ENCODE data around the gene PHF12.

PHF12 gene

GRCh38 chr17:28920201-28920600 lies 31.1 kb downstream of the PHF12 start:
- Histone ChIP-seq H3K9ac (no peak overlapping the region; a peak in 2 of 22 replicates), H3K4me2 (no peak overlapping the region), H4K20me1 (peaks cover 11 to 80% (median 24%) of the 10 kb centered on the region in 11 experiments; a peak in 17 of 22 replicates), H3K4me3 (no peak overlapping the region), H3K36me3 (peaks cover 92 to 100% (median 100%) of the 10 kb centered on the region in 11 experiments), H3K9me3 (replicated peaks in 1 of 11) (no peaks in the 10 kb centered on the region), H3K4me1 (peaks cover 2 to 55% (median 20%) of the 10 kb centered on the region in 10 experiments; a peak in 19 of 20 replicates), H3K27ac (peak overlapping the region in 2 of 11 experiments; percentile 4 to 29; a peak in 2 of 22 replicates), H3K27me3 (no peaks in the 10 kb centered on the region)
- no peak for TF ChIP-seq Cebpa-rat (IDR thresholded peaks at IDR 0.05)

GRCh38 chr17:28918295-28918694 lies 33.0 kb downstream of the PHF12 start:
- Histone ChIP-seq H3K4me2 (peak overlapping the region in 2 of 11 experiments; percentile 49 to 69; a peak in 4 of 22 replicates), H4K20me1 (peaks cover 11 to 72% (median 27%) of the 10 kb centered on the region in 11 experiments; a peak in 17 of 22 replicates), H3K4me3 (no peak overlapping the region), H3K27ac (peak overlapping the region in 4 of 11 experiments; percentile 3 to 51 (median 29); a peak in 5 of 22 replicates), H3K9me3 (replicated peaks in 1 of 11) (no peaks in the 10 kb centered on the region), H3K36me3 (peaks cover 94 to 100% (median 100%) of the 10 kb centered on the region in 11 experiments), H3K9ac (peak overlapping the region in 3 of 11 experiments; percentile 17 to 70 (median 46); a peak in 5 of 22 replicates), H3K4me1 (peaks cover 0 to 36% (median under 1%) of the 10 kb centered on the region in 10 experiments; a peak in 9 of 20 replicates), H3K27me3 (no peaks in the 10 kb centered on the region)
- TF ChIP-seq Cebpa-rat (IDR thresholded peaks at IDR 0.05), result no peak

GRCh38 chr17:28917465-28917864 lies 33.9 kb downstream of the PHF12 start:
- peak overlapping the region in 6 of 11 experiments; percentile 1 to 70 (median 18); a peak in 6 of 22 replicates for H3K9ac ChIP-seq
- no peak overlapping the region for H3K4me3 ChIP-seq
- peaks cover 0 to 33% (median 0%) of the 10 kb centered on the region in 10 experiments; a peak in 7 of 20 replicates for H3K4me1 ChIP-seq
- TF ChIP-seq Cebpa-rat (IDR thresholded peaks at IDR 0.05), result no peak
- H3K4me2 ChIP-seq, result peak overlapping the region in 2 of 11 experiments; percentile 49 to 69; a peak in 4 of 22 replicates
- peaks cover 94 to 100% (median 100%) of the 10 kb centered on the region in 11 experiments for H3K36me3 ChIP-seq
- H4K20me1 ChIP-seq, result peaks cover 11 to 72% (median 30%) of the 10 kb centered on the region in 11 experiments; a peak in 18 of 22 replicates
- H3K9me3 ChIP-seq (replicated peaks in 1 of 11), result no peaks in the 10 kb centered on the region
- no peaks in the 10 kb centered on the region for H3K27me3 ChIP-seq
- peak overlapping the region in 9 of 11 experiments; percentile 0 to 51 (median 14); a peak in 10 of 22 replicates for H3K27ac ChIP-seq

GRCh38 chr17:28917029-28917428 lies 34.3 kb downstream of the PHF12 start:
- Histone ChIP-seq H3K4me2 (peak overlapping the region in 1 of 11 experiments; percentile 69; a peak in 2 of 22 replicates), H3K27ac (peak overlapping the region in 5 of 11 experiments; percentile 0 to 51 (median 33); a peak in 6 of 22 replicates), H3K27me3 (no peaks in the 10 kb centered on the region), H3K36me3 (peaks cover 95 to 100% (median 100%) of the 10 kb centered on the region in 11 experiments), H4K20me1 (peaks cover 11 to 73% (median 34%) of the 10 kb centered on the region in 11 experiments; a peak in 18 of 22 replicates), H3K4me3 (no peak overlapping the region), H3K9me3 (replicated peaks in 1 of 11) (no peaks in the 10 kb centered on the region), H3K4me1 (peaks cover 0 to 33% (median 0%) of the 10 kb centered on the region in 10 experiments; a peak in 7 of 20 replicates), H3K9ac (peak overlapping the region in 5 of 11 experiments; percentile 4 to 70 (median 20); a peak in 5 of 22 replicates)
- no peak for TF ChIP-seq Cebpa-rat (IDR thresholded peaks at IDR 0.05)

GRCh38 chr17:28916302-28916934 lies 34.9 kb downstream of the PHF12 start:
- Histone ChIP-seq H3K4me1 (peaks cover 0 to 33% (median 0%) of the 10 kb centered on the region in 10 experiments; a peak in 7 of 20 replicates), H3K27me3 (no peaks in the 10 kb centered on the region), H3K9me3 (replicated peaks in 1 of 11) (no peaks in the 10 kb centered on the region), H3K27ac (peak overlapping the region in 1 of 11 experiments; percentile 0; a peak in 2 of 22 replicates), H3K9ac (no peak overlapping the region), H3K36me3 (peaks cover 95 to 100% (median 100%) of the 10 kb centered on the region in 11 experiments), H4K20me1 (peaks cover 11 to 79% (median 39%) of the 10 kb centered on the region in 11 experiments; a peak in 18 of 22 replicates), H3K4me2 (no peak overlapping the region), H3K4me3 (no peak overlapping the region)
- no peak for TF ChIP-seq Cebpa-rat (IDR thresholded peaks at IDR 0.05)

- no peak for TF ChIP-seq Cebpa-rat (IDR thresholded peaks at IDR 0.05)
- Histone ChIP-seq H4K20me1 (peaks cover 11 to 84% (median 46%) of the 10 kb centered on the region in 11 experiments; a peak in 18 of 22 replicates), H3K27me3 (no peaks in the 10 kb centered on the region)
Measured at GRCh38 chr17:28912938-28913333, 38.4 kb downstream of the PHF12 start.

GRCh38 chr17:28912281-28912937 lies 38.9 kb downstream of the PHF12 start:
- H3K9ac ChIP-seq, result no peak overlapping the region
- no peaks in the 10 kb centered on the region for H3K27me3 ChIP-seq
- no peak for TF ChIP-seq Cebpa-rat (IDR thresholded peaks at IDR 0.05)
- H3K27ac ChIP-seq, result no peak overlapping the region
- no peak overlapping the region for H3K4me3 ChIP-seq
- H4K20me1 ChIP-seq, result peaks cover 8 to 78% (median 46%) of the 10 kb centered on the region in 11 experiments; a peak in 19 of 22 replicates
- H3K4me2 ChIP-seq, result no peak overlapping the region
- peaks cover 0 to 11% (median 0%) of the 10 kb centered on the region in 10 experiments; a peak in 4 of 20 replicates for H3K4me1 ChIP-seq
- H3K9me3 ChIP-seq (replicated peaks in 1 of 11), result no peaks in the 10 kb centered on the region
- peaks cover 99 to 100% (median 100%) of the 10 kb centered on the region in 11 experiments for H3K36me3 ChIP-seq

More at GRCh38 chr17:28912938-28913333, 38.4 kb downstream of the PHF12 start:
- Histone ChIP-seq H3K9me3 (replicated peaks in 1 of 11) (no peaks in the 10 kb centered on the region), H3K4me1 (peaks cover 0 to 16% (median 0%) of the 10 kb centered on the region in 10 experiments; a peak in 5 of 20 replicates), H3K36me3 (peaks cover 99 to 100% (median 100%) of the 10 kb centered on the region in 11 experiments), H3K4me2 (no peak overlapping the region), H3K9ac (no peak overlapping the region), H3K4me3 (no peak overlapping the region), H3K27ac (no peak overlapping the region)

- Histone ChIP-seq H3K4me1 (peaks cover 0 to 2% (median 0%) of the 10 kb centered on the region in 10 experiments; a peak in 1 of 20 replicates), H3K27ac (no peak overlapping the region), H4K20me1 (peaks cover under 1 to 78% (median 47%) of the 10 kb centered on the region in 11 experiments; a peak in 19 of 22 replicates), H3K36me3 (peaks cover 99 to 100% (median 100%) of the 10 kb centered on the region in 11 experiments), H3K4me2 (no peak overlapping the region), H3K9ac (0 out of 22 replicates have a peak overlapping the region, but pooled peaks of 1 of the 11 experiments have one; percentile 11), H3K4me3 (no peak overlapping the region), H3K27me3 (no peaks in the 10 kb centered on the region), H3K9me3 (replicated peaks in 1 of 11) (no peaks in the 10 kb centered on the region)
- TF ChIP-seq Cebpa-rat (IDR thresholded peaks at IDR 0.05), result no peak
Measured at GRCh38 chr17:28911411-28912045, 39.8 kb downstream of the PHF12 start.

All from BLaER1 treated with 17β-estradiol and CSF1 and Interleukin-3, amounts not matched to agents 10 nM and 100 nM (cell line).